Spleen (tissue), 11 donors: Measurements from ENCODE around the gene PMP22. TPM values are rescaled to one million over a fixed set of nuclear protein-coding genes. Genes with fewer than 3 reads are reported as not detected.

Experiments used
- DNase-seq: peaks from one replicate; pipeline ENCODE4 v3.0.0-alpha.2; 2020
- H3K27ac ChIP-seq, 8 donors: fragments of 200-600 bp; sonication (generic) in 7 of 8; 1 replicate in 4 of 8; 2 replicates in 4 of 8; pipeline versions ENCODE4 v1.5.0 to v1.8.0; 2016 to 2021; ENCODE audit warnings: inconsistent platforms in 4 of 8, mild to moderate bottlenecking in 4 of 8, moderate library complexity in 1 of 8
- H3K27me3 ChIP-seq, 7 donors: fragments of 200-600 bp; sonication (generic) in 6 of 7; replicated peaks in 1 of 7; 1 replicate in 4 of 7; 2 replicates in 3 of 7; pipeline versions ENCODE4 v1.5.0 to v1.8.0; 2016 to 2021; ENCODE audit warnings: inconsistent platforms in 3 of 7, mild to moderate bottlenecking in 1 of 7
- H3K36me3 ChIP-seq, 6 donors: fragments of 200-600 bp; sonication (generic) in 5 of 6; 1 replicate in 4 of 6; 2 replicates in 2 of 6; pipeline versions ENCODE4 v1.5.0 to v1.8.0; 2016 to 2021; ENCODE audit warnings: inconsistent platforms in 2 of 6
- H3K4me1 ChIP-seq, 6 donors: fragments of 200-600 bp; sonication (generic) in 5 of 6; 1 replicate in 3 of 6; 2 replicates in 3 of 6; pipeline versions ENCODE4 v1.5.0 to v1.8.0; 2016 to 2021; ENCODE audit warnings: inconsistent platforms in 3 of 6
- H3K4me3 ChIP-seq, 8 donors: fragments of 200-600 bp; sonication (generic) in 7 of 8; 1 replicate in 4 of 8; 2 replicates in 4 of 8; pipeline versions ENCODE4 v1.5.0 to v1.8.0; 2016 to 2021; ENCODE audit warnings: inconsistent platforms in 4 of 8, mild to moderate bottlenecking in 4 of 8, moderate library complexity in 2 of 8
- H3K9me3 ChIP-seq, 8 donors: fragments of 200-600 bp; sonication (generic) in 7 of 8; 1 replicate in 4 of 8; 2 replicates in 4 of 8; pipeline versions ENCODE4 v1.5.0 to v1.8.0; 2016 to 2021; ENCODE audit warnings: inconsistent platforms in 4 of 8
- POLR2A ChIP-seq, 3 donors: fragments of 450-650 bp; IDR thresholded peaks; one replicate each; pipeline ENCODE4 v1.5.1; 2017; ENCODE audit warnings: antibody characterized with exemption in 3 of 3, mild to moderate bottlenecking in 1 of 3
- POLR2AphosphoS5 ChIP-seq, 3 donors: sonication (generic); formaldehyde crosslinking; IDR thresholded peaks; one replicate each; pipeline ENCODE4 v1.5.1; 2017; ENCODE audit warnings: antibody characterized with exemption in 3 of 3
- WGBS, 5 donors: extraction: QIAGEN DNeasy Blood & Tissue Kit in 3 of 5; methylation state at CpG; one replicate each; pipeline versions ENCODE4 v1.1.5 to v1.1.7; 2013 to 2018; 5-methylcytosine and 5-hydroxymethylcytosine counted together
- intact Hi-C: fragments of 100-400 bp; cut with DNase I; formaldehyde crosslinking; loops from one replicate; pipeline ENCODE4 v1.15.0; 2023; ENCODE audit warnings: low total_unique reads
- polyA plus RNA-seq, 3 donors: library from polyadenylated mRNA; stranded (reverse); fragments of 200-250 nt; gene quantifications; one replicate each; pipeline ENCODE4 v1.2.1, GENCODE V29; 2013
- total RNA-seq, 7 donors: library from RNA; depleted of rRNA in 3 of 7; stranded (reverse); fragments of >200 nt in 3 of 7; fragmentation: NEBNext Ultra II Directional in 4 of 7; extraction: Animal tissue kit (Norgen Biotek cat#: 25700) in 4 of 7; gene quantifications; one replicate each; pipeline versions ENCODE4 v1.1.0 to v1.2.1, GENCODE V29; 2016 to 2021
- TF ChIP-seq, protein P1 (sequence below), 11 experiments: fragments of 200-600 bp in 7 of 11; fragments of 450-650 bp in 4 of 11; sonication (generic) in 4 of 11; IDR thresholded peaks in 8 of 11; conservative IDR thresholded peaks in 3 of 11; 1 replicate in 7 of 11; 2 replicates in 4 of 11; pipeline versions ENCODE4 v1.4.0 to v1.8.0; 2016 to 2021; ENCODE audit warnings: antibody characterized with exemption in 11 of 11, inconsistent platforms in 4 of 11, mild to moderate bottlenecking in 1 of 11
- donor health status: healthy with polysubstance abuse.
- donor health status: DM: no; HTN: no; CAD: no; lungs with moderate emphysema.
- donor health status: DM: no; HTN: no; CAD: no.
- donor health status: Bipolar disorder and iron deficiency.
- donor health status: healthy.
- donor health status: DM: no; HTN: no; CAD: no.
- donor health status: DM: yes; HTN: yes; CAD: no.

The PMP22 gene
- total and polyA plus RNA-seq, 10 donors, result 9.5 to 40.0 (median 32.1) TPM

- TF ChIP-seq, protein P1, sequence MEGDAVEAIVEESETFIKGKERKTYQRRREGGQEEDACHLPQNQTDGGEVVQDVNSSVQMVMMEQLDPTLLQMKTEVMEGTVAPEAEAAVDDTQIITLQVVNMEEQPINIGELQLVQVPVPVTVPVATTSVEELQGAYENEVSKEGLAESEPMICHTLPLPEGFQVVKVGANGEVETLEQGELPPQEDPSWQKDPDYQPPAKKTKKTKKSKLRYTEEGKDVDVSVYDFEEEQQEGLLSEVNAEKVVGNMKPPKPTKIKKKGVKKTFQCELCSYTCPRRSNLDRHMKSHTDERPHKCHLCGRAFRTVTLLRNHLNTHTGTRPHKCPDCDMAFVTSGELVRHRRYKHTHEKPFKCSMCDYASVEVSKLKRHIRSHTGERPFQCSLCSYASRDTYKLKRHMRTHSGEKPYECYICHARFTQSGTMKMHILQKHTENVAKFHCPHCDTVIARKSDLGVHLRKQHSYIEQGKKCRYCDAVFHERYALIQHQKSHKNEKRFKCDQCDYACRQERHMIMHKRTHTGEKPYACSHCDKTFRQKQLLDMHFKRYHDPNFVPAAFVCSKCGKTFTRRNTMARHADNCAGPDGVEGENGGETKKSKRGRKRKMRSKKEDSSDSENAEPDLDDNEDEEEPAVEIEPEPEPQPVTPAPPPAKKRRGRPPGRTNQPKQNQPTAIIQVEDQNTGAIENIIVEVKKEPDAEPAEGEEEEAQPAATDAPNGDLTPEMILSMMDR (IDR thresholded peaks at IDR 0.05 in 8 of 11, conservative IDR thresholded peaks at IDR 0.05 in 3 of 11), result no peak
- no peak for TF ChIP-seq POLR2A (IDR thresholded peaks at IDR 0.05)
- TF ChIP-seq POLR2AphosphoS5 (IDR thresholded peaks at IDR 0.05), result no peak
- Histone ChIP-seq H3K4me1 (peaks cover 0 to 22% (median 0%) of the 10 kb centered on the region in 6 donors), H3K9me3 (no peaks in the 10 kb centered on the region), H3K4me3 (no peak overlapping the region), H3K27ac (peak overlapping the region in 1 of 8 donors; percentile 30), H3K27me3 (peaks cover 0 to 12% (median 0%) of the 10 kb centered on the region in 7 donors), H3K36me3 (peaks cover 0 to 16% (median 2%) of the 10 kb centered on the region in 6 donors)
- intact Hi-C loops, result no loop called here
- DNase-seq, result peak; percentile 23
- WGBS, 5 donors, result 75 to 86% (median 76%) methylated on average over 11 of the region's 11 CpGs
Measured at GRCh38 chr17:15250135-15250860, 14.8 kb downstream of the PMP22 start.

GRCh38 chr17:15249487-15249886, 15.6 kb downstream of the PMP22 start:
- TF ChIP-seq, protein P1 (IDR thresholded peaks at IDR 0.05 in 8 of 11, conservative IDR thresholded peaks at IDR 0.05 in 3 of 11), result no peak
- TF ChIP-seq POLR2A (IDR thresholded peaks at IDR 0.05) (no peak), POLR2AphosphoS5 (IDR thresholded peaks at IDR 0.05) (no peak)
- H3K4me3 ChIP-seq, result no peak overlapping the region
- DNase-seq, result peak; percentile 18
- peaks cover 0 to 9% (median 0%) of the 10 kb centered on the region in 7 donors for H3K27me3 ChIP-seq
- intact Hi-C loops, result no loop called here
- peaks cover 0 to 24% (median 0%) of the 10 kb centered on the region in 6 donors for H3K4me1 ChIP-seq
- WGBS, 5 donors, result 38 to 73% (median 51%) methylated on average over 5 of the region's 5 CpGs
- peaks cover 0 to 16% (median 0%) of the 10 kb centered on the region in 6 donors for H3K36me3 ChIP-seq
- H3K9me3 ChIP-seq, result no peaks in the 10 kb centered on the region
- H3K27ac ChIP-seq, result peak overlapping the region in 1 of 8 donors; percentile 30

GRCh38 chr17:15247891-15248529, 17.1 kb downstream of the PMP22 start:
- peaks cover 0 to 2% (median 0%) of the 10 kb centered on the region in 8 donors for H3K9me3 ChIP-seq
- peaks cover 0 to 25% (median 0%) of the 10 kb centered on the region in 6 donors for H3K4me1 ChIP-seq
- intact Hi-C loops, result no loop called here
- no peak overlapping the region for H3K4me3 ChIP-seq
- H3K27ac ChIP-seq, result no peak overlapping the region
- peak; percentile 27 for DNase-seq
- H3K27me3 ChIP-seq, result peaks cover 0 to 7% (median 0%) of the 10 kb centered on the region in 7 donors
- TF ChIP-seq POLR2AphosphoS5 (IDR thresholded peaks at IDR 0.05), result no peak
- TF ChIP-seq POLR2A (IDR thresholded peaks at IDR 0.05), result no peak
- TF ChIP-seq, protein P1 (IDR thresholded peaks at IDR 0.05 in 8 of 11, conservative IDR thresholded peaks at IDR 0.05 in 3 of 11), result peak in 1 of 11 experiments; percentile 22
- H3K36me3 ChIP-seq, result peaks cover 0 to 5% (median 0%) of the 10 kb centered on the region in 6 donors
- WGBS, 5 donors, result 84 to 93% (median 88%) methylated on average over 8 of the region's 8 CpGs

- no peak for DNase-seq
- H3K36me3 ChIP-seq, result no peaks in the 10 kb centered on the region
- TF ChIP-seq POLR2A (IDR thresholded peaks at IDR 0.05) (no peak), POLR2AphosphoS5 (IDR thresholded peaks at IDR 0.05) (no peak)
- TF ChIP-seq, protein P1 (IDR thresholded peaks at IDR 0.05 in 8 of 11, conservative IDR thresholded peaks at IDR 0.05 in 3 of 11), result no peak
- WGBS, 5 donors, result 51 to 85% (median 77%) methylated on average over 5 of the region's 5 CpGs
- peaks cover 0 to 5% (median 0%) of the 10 kb centered on the region in 7 donors for H3K27me3 ChIP-seq
- H3K4me3 ChIP-seq, result no peak overlapping the region
- no peak overlapping the region for H3K27ac ChIP-seq
- intact Hi-C loops, result no loop called here
- peaks cover 0 to 25% (median 0%) of the 10 kb centered on the region in 6 donors for H3K4me1 ChIP-seq
- peaks cover 0 to 9% (median 2%) of the 10 kb centered on the region in 8 donors for H3K9me3 ChIP-seq
Measured at GRCh38 chr17:15245054-15245453, 20.1 kb downstream of the PMP22 start.
